ENCODE data around the gene ZNF575. TPM values are rescaled to one million over a fixed set of nuclear protein-coding genes. Genes with fewer than 3 reads are reported as not detected.

ZNF575 gene
- total RNA-seq (2022; extraction: Qiagen RNA extraction) = 1.6 to 2.5 TPM (median 2.2 TPM) in 5 replicates

GRCh38 chr19:43532962-43533545 is at the start of gene ZNF575:
Gene ZNF575 (plus strand): TSS chr19:43533188. CDS start chr19:43534423, 1,235 bp downstream.

GRCh38 chr19:43504426-43505185 is 28.4 kb upstream of the ZNF575 start, which contains the start of gene PHLDB3:
Gene PHLDB3 (minus strand): TSS chr19:43504746. CDS start chr19:43504118, 628 bp downstream.

GRCh38 chr19:43526884-43527859 is 5.8 kb upstream of the ZNF575 start, which contains the start of gene ETHE1:
Gene ETHE1 (minus strand): TSS chr19:43527201. CDS start chr19:43527177, 24 bp downstream.

GRCh38 chr19:43575156-43575950 is 42.4 kb downstream of the ZNF575 start, which contains the start of the genes PINLYP and XRCC1:
Gene PINLYP (plus strand): TSS chr19:43575801. CDS start chr19:43577192, 1,391 bp downstream.
Gene XRCC1 (minus strand): TSS chr19:43575527. CDS start chr19:43575458, 69 bp downstream.

Other genes with a start within 250 kb of the ZNF575 start
- gene CD177, start 179.5 kb upstream of the ZNF575 start, total RNA-seq (2022; extraction: Qiagen RNA extraction) = 0.07 to 0.16 TPM (median 0.10 TPM) in 5 replicates
- gene TEX101, start 118.3 kb upstream of the ZNF575 start, total RNA-seq (2022; extraction: Qiagen RNA extraction) = not detected in 5 replicates
- gene LYPD3, start 67.6 kb upstream of the ZNF575 start, total RNA-seq (2022; extraction: Qiagen RNA extraction) = 0.27 to 0.62 TPM (median 0.45 TPM) in 5 replicates
- 10.3 to 11.8 TPM (median 11.4 TPM) in 5 replicates for gene PHLDB3, start 28.4 kb upstream of the ZNF575 start, total RNA-seq (2022; extraction: Qiagen RNA extraction)
- gene ETHE1, start 6.0 kb upstream of the ZNF575 start, total RNA-seq (2022; extraction: Qiagen RNA extraction) = 42.2 to 55.9 TPM (median 53.7 TPM) in 5 replicates
- gene XRCC1, start 42.3 kb downstream of the ZNF575 start, total RNA-seq (2022; extraction: Qiagen RNA extraction) = 29.4 to 33.6 TPM (median 30.5 TPM) in 5 replicates
- 0.19 to 0.35 TPM (median 0.23 TPM) in 5 replicates for gene PINLYP, start 42.6 kb downstream of the ZNF575 start, total RNA-seq (2022; extraction: Qiagen RNA extraction)
- gene IRGQ, start 62.9 kb downstream of the ZNF575 start, total RNA-seq (2022; extraction: Qiagen RNA extraction) = 4.5 to 8.2 TPM (median 5.1 TPM) in 5 replicates
- gene ZNF576, start 63.4 kb downstream of the ZNF575 start, total RNA-seq (2022; extraction: Qiagen RNA extraction) = 12.0 to 22.2 TPM (median 21.9 TPM) in 5 replicates
- gene SRRM5, start 78.9 kb downstream of the ZNF575 start, total RNA-seq (2022; extraction: Qiagen RNA extraction) = 0.65 to 1.3 TPM (median 0.76 TPM) in 5 replicates
- gene ZNF428, start 86.4 kb downstream of the ZNF575 start, total RNA-seq (2022; extraction: Qiagen RNA extraction) = 49.6 to 69.2 TPM (median 64.7 TPM) in 5 replicates
- gene CADM4, start 106.7 kb downstream of the ZNF575 start, total RNA-seq (2022; extraction: Qiagen RNA extraction) = 6.9 to 11.3 TPM (median 9.3 TPM) in 5 replicates
- gene PLAUR, start 137.0 kb downstream of the ZNF575 start, total RNA-seq (2022; extraction: Qiagen RNA extraction) = 90.0 to 104 TPM (median 102 TPM) in 5 replicates
- gene IRGC, start 182.9 kb downstream of the ZNF575 start, total RNA-seq (2022; extraction: Qiagen RNA extraction) = not detected in 5 replicates
- 52.1 to 76.4 TPM (median 65.0 TPM) in 5 replicates for gene SMG9, start 221.8 kb downstream of the ZNF575 start, total RNA-seq (2022; extraction: Qiagen RNA extraction)
- 43.7 to 66.7 TPM (median 58.2 TPM) in 5 replicates for gene KCNN4, start 247.8 kb downstream of the ZNF575 start, total RNA-seq (2022; extraction: Qiagen RNA extraction)